OCI-LY1 (cell line): Measurements from ENCODE around the gene CORIN.

Experiments used
- H2AFZ ChIP-seq: fragments of 200-600 bp; sonication (generic), shearing (Covaris generic); 2 replicates; pipeline ENCODE4 v1.6.0; 2014; ENCODE audit warnings: antibody characterized with exemption, mild to moderate bottlenecking, low read length
- H3F3A ChIP-seq: fragments of 200-600 bp; sonication (generic), shearing (Covaris generic); 2 replicates; pipeline ENCODE4 v1.6.0; 2014; ENCODE audit warnings: mild to moderate bottlenecking, antibody characterized with exemption, low read length, moderate library complexity; ENCODE audit not compliant: insufficient read depth
- H3K27ac ChIP-seq: fragments of 200-600 bp; sonication (generic); 2 replicates; pipeline ENCODE4 v1.5.1; 2014; ENCODE audit warnings: low read length, mixed run types, mild to moderate bottlenecking, low read depth; ENCODE audit not compliant: poor library complexity, severe bottlenecking
- H3K27me3 ChIP-seq: fragments of 200-600 bp; sonication (generic); 2 replicates; pipeline ENCODE4 v1.6.0; 2014; ENCODE audit warnings: antibody characterized with exemption, mild to moderate bottlenecking, low read length, moderate library complexity; ENCODE audit not compliant: insufficient read depth
- H3K36me3 ChIP-seq: fragments of 200-600 bp; sonication (generic); 2 replicates; pipeline ENCODE4 v1.6.1; 2014; ENCODE audit warnings: mild to moderate bottlenecking, antibody characterized with exemption, low read length, moderate library complexity, mixed read lengths; ENCODE audit not compliant: insufficient read depth
- H3K4me1 ChIP-seq: fragments of 200-600 bp; sonication (generic); 2 replicates; pipeline ENCODE4 v1.5.1; 2014; ENCODE audit warnings: mild to moderate bottlenecking, low read length, moderate library complexity; ENCODE audit not compliant: insufficient read depth, severe bottlenecking
- H3K4me2 ChIP-seq: fragments of 200-600 bp; sonication (generic), shearing (Covaris generic); 2 replicates; pipeline ENCODE4 v1.6.1; 2014; ENCODE audit warnings: low read length
- H3K4me3 ChIP-seq: fragments of 200-600 bp; sonication (generic); 2 replicates; pipeline ENCODE4 v1.5.1; 2014; ENCODE audit warnings: low read length, low read depth, mild to moderate bottlenecking, mixed read lengths; ENCODE audit not compliant: poor library complexity, severe bottlenecking
- H3K79me2 ChIP-seq: fragments of 200-600 bp; shearing (Covaris generic); 2 replicates; pipeline ENCODE4 v1.6.1; 2016; ENCODE audit warnings: mixed run types, low read length, mixed read lengths; ENCODE audit not compliant: insufficient read depth
- H3K9ac ChIP-seq: fragments of 200-600 bp; sonication (generic), shearing (Covaris generic); 2 replicates; pipeline ENCODE4 v1.6.1; 2014; ENCODE audit warnings: mild to moderate bottlenecking, low read length, mixed read lengths
- H3K9me2 ChIP-seq: fragments of 200-600 bp; sonication (generic), shearing (Covaris generic); 2 replicates; pipeline ENCODE4 v1.6.1; 2014; ENCODE audit warnings: low read depth, mild to moderate bottlenecking, low read length, mixed read lengths
- H3K9me3 ChIP-seq: fragments of 200-600 bp; shearing (Covaris generic); 2 replicates; pipeline ENCODE4 v1.6.1; 2014; ENCODE audit warnings: low read length, mixed read lengths
- H4K20me1 ChIP-seq: fragments of 200-600 bp; sonication (generic), shearing (Covaris generic); 2 replicates; pipeline ENCODE4 v1.6.0; 2016; ENCODE audit warnings: mild to moderate bottlenecking, low read length; ENCODE audit not compliant: insufficient read depth
- CTCF ChIP-seq: fragments of 200-600 bp; sonication (generic), shearing (Covaris generic); IDR thresholded peaks from 2 replicates; pipeline ENCODE4 v1.5.1; 2017; ENCODE audit warnings: mild to moderate bottlenecking, antibody characterized with exemption, low read length, moderate library complexity, mixed read lengths
- EZH2 ChIP-seq: fragments of 200-600 bp; sonication (generic), shearing (Covaris generic); IDR thresholded peaks from 2 replicates; pipeline ENCODE4 v1.8.0; 2017; ENCODE audit warnings: borderline replicate concordance, mixed run types, mild to moderate bottlenecking, antibody characterized with exemption, low read length, moderate library complexity, mixed read lengths

The CORIN gene

GRCh38 chr4:47597696-47598095, 240.2 kb downstream of the CORIN start:
- Histone ChIP-seq H3K36me3 (no peaks in the 10 kb centered on the region), H3K27me3 (no peaks in the 10 kb centered on the region), H3K9me2 (no peaks in the 10 kb centered on the region), H3K4me2 (no peak overlapping the region), H2AFZ (no peak overlapping the region), H3K4me3 (no peak overlapping the region), H3K9me3 (no peaks in the 10 kb centered on the region), H3K27ac (no peak overlapping the region), H3F3A (no peaks in the 10 kb centered on the region), H3K4me1 (no peaks in the 10 kb centered on the region), H3K79me2 (no peaks in the 10 kb centered on the region), H4K20me1 (no peaks in the 10 kb centered on the region), H3K9ac (no peak overlapping the region)
- no peak for TF ChIP-seq EZH2
- no peak for TF ChIP-seq CTCF

GRCh38 chr4:47590325-47590724, 247.5 kb downstream of the CORIN start:
- Histone ChIP-seq H3K27ac (no peak overlapping the region), H3F3A (no peaks in the 10 kb centered on the region), H3K36me3 (no peaks in the 10 kb centered on the region), H3K4me1 (no peaks in the 10 kb centered on the region), H3K27me3 (no peaks in the 10 kb centered on the region), H3K9me3 (no peaks in the 10 kb centered on the region), H3K4me2 (no peak overlapping the region), H3K9me2 (no peaks in the 10 kb centered on the region), H3K4me3 (no peak overlapping the region), H3K79me2 (no peaks in the 10 kb centered on the region), H3K9ac (no peak overlapping the region), H2AFZ (no peak overlapping the region), H4K20me1 (no peaks in the 10 kb centered on the region)
- TF ChIP-seq CTCF (no peak), EZH2 (no peak)

- no peak for TF ChIP-seq EZH2
- no peak for TF ChIP-seq CTCF
- Histone ChIP-seq H3K9ac (no peak overlapping the region), H3K9me3 (no peaks in the 10 kb centered on the region), H3K4me1 (no peaks in the 10 kb centered on the region), H3K27me3 (no peaks in the 10 kb centered on the region), H2AFZ (no peak overlapping the region), H3K36me3 (no peaks in the 10 kb centered on the region), H3K4me2 (no peak overlapping the region), H3K9me2 (no peaks in the 10 kb centered on the region), H3K4me3 (no peak overlapping the region), H3K27ac (no peak overlapping the region), H3K79me2 (no peaks in the 10 kb centered on the region), H4K20me1 (no peaks in the 10 kb centered on the region), H3F3A (no peaks in the 10 kb centered on the region)
Measured at GRCh38 chr4:47579235-47579634, 258.6 kb downstream of the CORIN start.
